NB4 (cell line): ENCODE results near the gene THSD7B.

Experiments used
- MYC ChIP-seq: IDR thresholded peaks from 2 replicates; pipeline ENCODE4 v1.6.1; 2011; ENCODE audit warnings: low read depth, low read length
- POLR2A ChIP-seq: IDR thresholded peaks from 2 replicates; pipeline ENCODE4 v1.6.1; 2011; ENCODE audit warnings: mild to moderate bottlenecking; ENCODE audit not compliant: insufficient read length; ENCODE audit errors: extremely low read depth
- TF ChIP-seq, protein P1 (sequence below): IDR thresholded peaks from one replicate; pipeline ENCODE4 v1.5.1; 2012; ENCODE audit warnings: low read depth, low read length
- TF ChIP-seq, protein P2 (sequence below): IDR thresholded peaks from 2 replicates; pipeline ENCODE4 v1.6.1; 2011; ENCODE audit warnings: low read depth, low read length

DNA sequence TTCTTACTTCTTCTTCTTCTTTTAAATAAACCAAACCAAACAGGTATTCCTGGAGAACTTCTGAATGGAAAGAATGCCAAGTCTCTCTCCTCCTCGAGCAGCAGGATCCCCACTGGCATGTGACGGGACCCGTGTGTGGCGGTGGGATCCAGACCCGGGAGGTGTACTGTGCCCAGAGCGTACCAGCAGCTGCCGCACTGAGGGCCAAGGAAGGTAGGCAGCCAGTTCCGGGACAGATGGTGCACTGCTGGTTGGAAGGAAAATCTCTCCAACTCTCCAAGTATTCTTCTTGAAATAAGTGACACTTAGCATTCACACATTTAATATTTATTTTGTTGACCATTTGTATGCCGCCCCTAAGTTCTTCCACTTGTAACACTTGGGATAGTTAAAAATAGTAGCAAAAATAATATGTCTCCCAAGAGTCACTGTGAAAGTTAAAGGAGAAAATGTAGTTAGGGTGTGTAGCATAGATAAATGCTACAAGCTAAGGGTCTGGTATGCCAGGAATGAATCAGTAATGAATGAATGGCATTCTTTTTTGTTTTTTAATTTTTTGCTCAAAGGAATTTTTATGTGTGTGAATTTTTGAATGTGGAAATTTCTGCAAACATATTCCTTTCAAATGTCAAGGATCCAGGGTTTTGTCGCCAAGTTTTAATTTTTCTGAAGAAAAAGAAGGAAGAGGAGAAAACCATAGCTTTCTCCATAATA, 349.9 kb downstream of the THSD7B start:
- TF ChIP-seq, protein P1, sequence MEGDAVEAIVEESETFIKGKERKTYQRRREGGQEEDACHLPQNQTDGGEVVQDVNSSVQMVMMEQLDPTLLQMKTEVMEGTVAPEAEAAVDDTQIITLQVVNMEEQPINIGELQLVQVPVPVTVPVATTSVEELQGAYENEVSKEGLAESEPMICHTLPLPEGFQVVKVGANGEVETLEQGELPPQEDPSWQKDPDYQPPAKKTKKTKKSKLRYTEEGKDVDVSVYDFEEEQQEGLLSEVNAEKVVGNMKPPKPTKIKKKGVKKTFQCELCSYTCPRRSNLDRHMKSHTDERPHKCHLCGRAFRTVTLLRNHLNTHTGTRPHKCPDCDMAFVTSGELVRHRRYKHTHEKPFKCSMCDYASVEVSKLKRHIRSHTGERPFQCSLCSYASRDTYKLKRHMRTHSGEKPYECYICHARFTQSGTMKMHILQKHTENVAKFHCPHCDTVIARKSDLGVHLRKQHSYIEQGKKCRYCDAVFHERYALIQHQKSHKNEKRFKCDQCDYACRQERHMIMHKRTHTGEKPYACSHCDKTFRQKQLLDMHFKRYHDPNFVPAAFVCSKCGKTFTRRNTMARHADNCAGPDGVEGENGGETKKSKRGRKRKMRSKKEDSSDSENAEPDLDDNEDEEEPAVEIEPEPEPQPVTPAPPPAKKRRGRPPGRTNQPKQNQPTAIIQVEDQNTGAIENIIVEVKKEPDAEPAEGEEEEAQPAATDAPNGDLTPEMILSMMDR: no peak
- no peak for TF ChIP-seq POLR2A
- TF ChIP-seq MYC: no peak
- TF ChIP-seq, protein P2, sequence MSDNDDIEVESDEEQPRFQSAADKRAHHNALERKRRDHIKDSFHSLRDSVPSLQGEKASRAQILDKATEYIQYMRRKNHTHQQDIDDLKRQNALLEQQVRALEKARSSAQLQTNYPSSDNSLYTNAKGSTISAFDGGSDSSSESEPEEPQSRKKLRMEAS: no peak
